Measurements from ENCODE around the gene ZMYND11.
"Not testable (repeated sequence)": the region's sequence is repeated elsewhere in the genome, so short reads cannot be mapped to it uniquely, and the experiment has no call there.

The ZMYND11 gene

DNA sequence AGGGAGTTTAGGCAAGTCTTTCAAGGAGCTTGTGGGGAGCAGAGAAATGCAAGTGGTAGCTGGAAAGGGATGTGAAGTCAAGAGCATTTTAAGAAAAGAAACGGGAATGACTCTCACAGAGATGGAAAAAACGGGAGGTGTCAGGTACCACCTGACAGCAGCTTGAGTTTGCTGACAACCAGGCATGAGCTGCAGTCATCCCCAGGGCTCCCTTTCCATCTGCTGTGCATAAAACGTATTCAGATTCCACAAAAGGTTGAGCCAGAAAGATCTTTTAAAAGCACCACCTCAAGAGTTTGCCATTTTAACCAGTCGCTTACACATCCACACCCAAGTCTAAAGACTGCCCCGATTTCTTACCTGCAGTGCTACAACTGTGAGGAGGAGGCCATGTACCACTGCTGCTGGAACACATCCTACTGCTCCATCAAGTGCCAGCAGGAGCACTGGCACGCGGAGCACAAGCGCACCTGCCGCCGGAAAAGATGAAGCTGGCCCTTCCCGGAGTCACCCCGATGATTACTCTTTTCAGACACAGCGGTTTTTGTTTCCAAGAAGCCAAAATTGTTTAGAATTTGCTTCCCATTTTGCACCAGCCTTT, 116.8 kb downstream of the ZMYND11 start:
- Histone ChIP-seq H3K27me3 (ENCODE audit: insufficient read depth, low read length, poor library complexity, severe bottlenecking) (no peaks in the 10 kb centered on the region), H4K20me1 (ENCODE audit: insufficient read depth, low read length, poor library complexity, severe bottlenecking) (no peaks in the 10 kb centered on the region), H3K36me3 (ENCODE audit: insufficient read depth, low read length) (peaks cover 40% of the 10 kb centered on the region; the same call in 1 of the 2 replicates), H2AFZ (ENCODE audit: low read length) (no peak overlapping the region), H3K9me3 (ENCODE audit: insufficient read depth, low read depth, low read length) (no peaks in the 10 kb centered on the region), H3K9me2 (replicated peaks; ENCODE audit: low read depth, low read length) (no peaks in the 10 kb centered on the region), H3K9ac (ENCODE audit: low read depth, low read length, poor library complexity, severe bottlenecking) (no peak overlapping the region), H3K4me1 (ENCODE audit: insufficient read depth, low read length, poor library complexity, severe bottlenecking) (peaks cover under 1% of the 10 kb centered on the region), H3F3A (ENCODE audit: low read depth) (no peaks in the 10 kb centered on the region), H3K79me2 (ENCODE audit: insufficient read depth, low read length) (no peaks in the 10 kb centered on the region), H3K4me2 (ENCODE audit: low read depth, low read length, poor library complexity, severe bottlenecking) (no peak overlapping the region), H3K4me3 (ENCODE audit: low read length, poor library complexity, severe bottlenecking) (no peak overlapping the region)
- TF ChIP-seq, protein P1, sequence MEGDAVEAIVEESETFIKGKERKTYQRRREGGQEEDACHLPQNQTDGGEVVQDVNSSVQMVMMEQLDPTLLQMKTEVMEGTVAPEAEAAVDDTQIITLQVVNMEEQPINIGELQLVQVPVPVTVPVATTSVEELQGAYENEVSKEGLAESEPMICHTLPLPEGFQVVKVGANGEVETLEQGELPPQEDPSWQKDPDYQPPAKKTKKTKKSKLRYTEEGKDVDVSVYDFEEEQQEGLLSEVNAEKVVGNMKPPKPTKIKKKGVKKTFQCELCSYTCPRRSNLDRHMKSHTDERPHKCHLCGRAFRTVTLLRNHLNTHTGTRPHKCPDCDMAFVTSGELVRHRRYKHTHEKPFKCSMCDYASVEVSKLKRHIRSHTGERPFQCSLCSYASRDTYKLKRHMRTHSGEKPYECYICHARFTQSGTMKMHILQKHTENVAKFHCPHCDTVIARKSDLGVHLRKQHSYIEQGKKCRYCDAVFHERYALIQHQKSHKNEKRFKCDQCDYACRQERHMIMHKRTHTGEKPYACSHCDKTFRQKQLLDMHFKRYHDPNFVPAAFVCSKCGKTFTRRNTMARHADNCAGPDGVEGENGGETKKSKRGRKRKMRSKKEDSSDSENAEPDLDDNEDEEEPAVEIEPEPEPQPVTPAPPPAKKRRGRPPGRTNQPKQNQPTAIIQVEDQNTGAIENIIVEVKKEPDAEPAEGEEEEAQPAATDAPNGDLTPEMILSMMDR (conservative IDR thresholded peaks at IDR 0.05; ENCODE audit: low read length), result no peak
- no peak for TF ChIP-seq EZH2phosphoT487 (IDR thresholded peaks at IDR 0.05; ENCODE audit: borderline replicate concordance)

DNA sequence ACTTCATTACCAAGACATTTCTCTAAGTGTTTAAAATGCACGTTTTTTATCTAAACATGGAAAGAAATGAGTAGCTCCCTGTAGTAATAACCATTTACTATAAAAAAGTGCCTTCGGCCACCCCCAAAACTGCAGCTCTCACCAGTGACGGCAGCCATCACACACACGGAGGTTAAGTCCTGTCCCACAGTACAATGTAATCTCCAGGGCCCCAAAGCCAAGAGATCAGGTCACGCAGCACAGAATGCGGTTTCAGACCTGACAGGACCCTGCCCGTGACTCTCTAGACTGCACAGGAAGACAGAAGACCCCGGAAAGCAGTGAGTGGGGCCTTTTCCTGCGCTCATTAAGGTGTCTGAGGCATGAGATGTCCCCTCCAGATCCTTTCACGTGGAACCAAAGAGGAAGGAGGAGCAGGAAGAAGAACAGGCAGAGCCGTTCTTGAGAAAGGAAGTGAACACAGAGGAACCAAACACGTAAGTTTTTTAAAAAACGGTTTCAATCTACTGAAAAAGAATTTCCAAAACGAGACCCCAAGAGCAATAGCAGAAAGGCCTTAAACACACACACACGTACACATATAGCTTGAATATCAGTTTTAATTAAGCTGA, 125.7 kb downstream of the ZMYND11 start:
- Histone ChIP-seq H3K9me2 (replicated peaks; ENCODE audit: low read depth, low read length) (no peaks in the 10 kb centered on the region), H3K4me3 (ENCODE audit: low read length, poor library complexity, severe bottlenecking) (no peak overlapping the region), H3K9ac (ENCODE audit: low read depth, low read length, poor library complexity, severe bottlenecking) (no peak overlapping the region), H4K20me1 (ENCODE audit: insufficient read depth, low read length, poor library complexity, severe bottlenecking) (no peaks in the 10 kb centered on the region), H3K4me2 (ENCODE audit: low read depth, low read length, poor library complexity, severe bottlenecking) (no peak overlapping the region), H3K27me3 (ENCODE audit: insufficient read depth, low read length, poor library complexity, severe bottlenecking) (no peaks in the 10 kb centered on the region), H2AFZ (ENCODE audit: low read length) (no peak overlapping the region; the same call in 1 of the 2 replicates), H3K36me3 (ENCODE audit: insufficient read depth, low read length) (no peaks in the 10 kb centered on the region), H3F3A (ENCODE audit: low read depth) (0 out of 2 replicates have a peak, but pooled peaks cover 4% of the 10 kb centered on the region), H3K79me2 (ENCODE audit: insufficient read depth, low read length) (no peaks in the 10 kb centered on the region), H3K4me1 (ENCODE audit: insufficient read depth, low read length, poor library complexity, severe bottlenecking) (peaks cover 14% of the 10 kb centered on the region), H3K9me3 (ENCODE audit: insufficient read depth, low read depth, low read length) (no peaks in the 10 kb centered on the region)
- TF ChIP-seq EZH2phosphoT487 (IDR thresholded peaks at IDR 0.05; ENCODE audit: borderline replicate concordance), result no peak
- TF ChIP-seq, protein P1 (conservative IDR thresholded peaks at IDR 0.05; ENCODE audit: low read length), result no peak

DNA sequence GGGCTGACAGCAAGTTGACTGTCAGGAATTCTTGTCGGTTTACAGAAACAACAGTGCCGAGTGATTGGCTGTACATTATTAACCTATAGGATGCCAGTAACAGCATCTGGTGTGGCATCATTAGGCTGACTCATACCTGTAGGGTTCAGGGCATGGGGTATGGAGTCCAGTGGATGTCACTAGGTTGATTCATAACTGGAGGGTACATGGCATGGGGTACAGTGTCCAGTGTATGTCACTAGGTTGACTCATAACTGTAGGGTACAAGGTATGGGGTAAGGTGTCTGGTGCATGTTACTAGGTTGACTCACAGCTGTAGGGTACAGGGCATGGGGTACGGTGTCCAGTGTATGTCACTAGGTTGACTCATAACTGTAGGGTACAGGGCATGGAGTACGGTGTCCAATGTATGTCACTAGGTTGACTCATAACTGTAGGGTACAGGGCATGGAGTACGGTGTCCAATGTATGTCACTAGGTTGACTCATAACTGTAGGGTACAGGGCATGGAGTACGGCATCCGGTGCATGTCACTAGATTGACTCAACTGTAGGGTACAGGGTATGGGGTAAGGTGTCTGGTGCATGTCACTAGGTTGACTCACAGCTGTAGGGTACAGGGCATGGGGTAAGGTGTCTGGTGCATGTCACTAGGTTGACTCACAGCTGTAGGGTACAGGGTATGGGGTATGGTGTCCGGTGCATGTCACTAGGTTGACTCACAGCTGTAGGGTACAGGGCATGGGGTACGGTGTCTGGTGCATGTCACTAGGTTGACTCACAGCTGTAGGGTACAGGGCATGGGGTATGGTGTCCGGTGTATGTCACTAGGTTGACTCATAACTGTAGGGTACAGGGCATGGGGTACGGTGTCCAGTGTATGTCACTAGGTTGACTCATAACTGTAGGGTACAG, 129.2 kb downstream of the ZMYND11 start:
- H2AFZ ChIP-seq (ENCODE audit: low read length); H3K9ac ChIP-seq (ENCODE audit: low read depth, low read length, poor library complexity, severe bottlenecking); H3K36me3 ChIP-seq (ENCODE audit: insufficient read depth, low read length); H3K9me2 ChIP-seq (replicated peaks; ENCODE audit: low read depth, low read length); H3K27me3 ChIP-seq (ENCODE audit: insufficient read depth, low read length, poor library complexity, severe bottlenecking); H3K9me3 ChIP-seq (ENCODE audit: insufficient read depth, low read depth, low read length); H3K4me3 ChIP-seq (ENCODE audit: low read length, poor library complexity, severe bottlenecking); H3F3A ChIP-seq (ENCODE audit: low read depth); H4K20me1 ChIP-seq (ENCODE audit: insufficient read depth, low read length, poor library complexity, severe bottlenecking); H3K79me2 ChIP-seq (ENCODE audit: insufficient read depth, low read length): not testable (repeated sequence)
- Histone ChIP-seq H3K4me2 (ENCODE audit: low read depth, low read length, poor library complexity, severe bottlenecking) (peak overlapping the region; percentile 66), H3K4me1 (ENCODE audit: insufficient read depth, low read length, poor library complexity, severe bottlenecking) (peaks cover 38% of the 10 kb centered on the region)

DNA sequence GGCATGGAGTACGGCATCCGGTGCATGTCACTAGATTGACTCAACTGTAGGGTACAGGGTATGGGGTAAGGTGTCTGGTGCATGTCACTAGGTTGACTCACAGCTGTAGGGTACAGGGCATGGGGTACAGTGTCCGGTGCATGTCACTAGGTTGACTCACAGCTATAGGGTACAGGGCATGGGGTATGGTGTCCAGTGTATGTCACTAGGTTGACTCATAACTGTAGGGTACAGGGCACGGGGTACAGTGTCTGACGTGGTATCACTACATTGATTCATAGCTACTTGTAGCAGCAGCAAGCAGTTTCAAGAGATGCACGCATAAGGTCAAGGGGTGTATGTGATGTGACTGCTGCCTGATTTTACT, 129.8 kb downstream of the ZMYND11 start:
- H3K27me3 ChIP-seq (ENCODE audit: insufficient read depth, low read length, poor library complexity, severe bottlenecking); H3F3A ChIP-seq (ENCODE audit: low read depth); H2AFZ ChIP-seq (ENCODE audit: low read length); H4K20me1 ChIP-seq (ENCODE audit: insufficient read depth, low read length, poor library complexity, severe bottlenecking); H3K9me3 ChIP-seq (ENCODE audit: insufficient read depth, low read depth, low read length); H3K9me2 ChIP-seq (replicated peaks; ENCODE audit: low read depth, low read length); H3K36me3 ChIP-seq (ENCODE audit: insufficient read depth, low read length); H3K79me2 ChIP-seq (ENCODE audit: insufficient read depth, low read length): not testable (repeated sequence)
- Histone ChIP-seq H3K4me3 (ENCODE audit: low read length, poor library complexity, severe bottlenecking) (peak overlapping the region; percentile 39), H3K4me1 (ENCODE audit: insufficient read depth, low read length, poor library complexity, severe bottlenecking) (peaks cover 44% of the 10 kb centered on the region), H3K4me2 (ENCODE audit: low read depth, low read length, poor library complexity, severe bottlenecking) (peak overlapping the region; percentile 66), H3K9ac (ENCODE audit: low read depth, low read length, poor library complexity, severe bottlenecking) (peak overlapping the region; percentile 20)

DNA sequence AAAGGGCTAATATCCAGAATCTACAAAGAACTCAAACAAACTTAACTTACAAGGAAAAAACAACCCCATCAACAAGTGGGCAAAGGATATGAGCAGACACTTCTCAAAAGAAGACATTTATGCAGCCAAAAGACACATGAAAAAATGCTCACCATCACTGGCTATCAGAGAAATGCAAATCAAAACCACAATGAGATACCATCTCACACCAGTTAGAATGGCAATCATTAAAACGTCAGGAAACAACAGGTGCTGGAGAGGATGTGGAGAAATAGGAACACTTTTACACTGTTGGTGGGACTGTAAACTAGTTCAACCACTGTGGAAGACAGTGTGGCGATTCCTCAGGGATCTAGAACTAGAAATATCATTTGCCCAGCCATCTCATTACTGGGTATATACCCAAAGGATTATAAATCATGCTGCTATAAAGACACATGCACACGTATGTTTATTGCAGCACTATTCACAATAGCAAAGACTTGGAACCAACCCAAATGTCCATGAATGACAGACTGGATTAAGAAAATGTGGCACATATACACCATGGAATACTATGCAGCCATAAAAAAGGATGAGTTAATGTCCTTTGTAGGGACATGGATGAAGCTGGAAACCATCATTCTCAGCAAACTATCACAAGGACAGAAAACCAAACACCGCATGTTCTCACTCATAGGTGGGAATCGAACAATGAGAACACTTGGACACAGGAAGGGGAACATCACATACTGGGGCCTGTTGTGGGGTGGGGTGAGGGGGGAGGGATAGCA, 130.7 kb downstream of the ZMYND11 start:
- peaks cover 48% of the 10 kb centered on the region for H3K4me1 ChIP-seq (ENCODE audit: insufficient read depth, low read length, poor library complexity, severe bottlenecking)
- not testable (repeated sequence) for H3K36me3 ChIP-seq (ENCODE audit: insufficient read depth, low read length); H4K20me1 ChIP-seq (ENCODE audit: insufficient read depth, low read length, poor library complexity, severe bottlenecking); H3F3A ChIP-seq (ENCODE audit: low read depth); H2AFZ ChIP-seq (ENCODE audit: low read length); H3K9me3 ChIP-seq (ENCODE audit: insufficient read depth, low read depth, low read length); H3K27me3 ChIP-seq (ENCODE audit: insufficient read depth, low read length, poor library complexity, severe bottlenecking); H3K9ac ChIP-seq (ENCODE audit: low read depth, low read length, poor library complexity, severe bottlenecking); H3K79me2 ChIP-seq (ENCODE audit: insufficient read depth, low read length); H3K9me2 ChIP-seq (replicated peaks; ENCODE audit: low read depth, low read length)
- peak overlapping the region; percentile 66 for H3K4me2 ChIP-seq (ENCODE audit: low read depth, low read length, poor library complexity, severe bottlenecking)
- peak overlapping the region; percentile 39 for H3K4me3 ChIP-seq (ENCODE audit: low read length, poor library complexity, severe bottlenecking)

All from Loucy (cell line).